Stimulated activated memory B cell treated with anti-CD40 and anti-IgM and Interleukin-4, amounts not matched to agents 10 μg/mL and 1 μg/mL and 100 μg/mL, for 72 hours (primary cell): Measurements from ENCODE around the gene CLDN20.

Experiments
- ATAC-seq: fragments of 150-1000 bp; cut with Tn5 transposase; 2 replicates; pipeline ENCODE4 v1.10.0; 2021
- H3K27ac Mint-ChIP-seq: one replicate; pipeline ENCODE4 v1.8.0; 2022; ENCODE audit warnings: mild to moderate bottlenecking, mixed read lengths
- H3K27me3 Mint-ChIP-seq: one replicate; pipeline ENCODE4 v1.8.0; 2022; ENCODE audit warnings: mixed read lengths
- H3K36me3 Mint-ChIP-seq: one replicate; pipeline ENCODE4 v1.8.0; 2022; ENCODE audit warnings: mixed read lengths
- H3K4me1 Mint-ChIP-seq: one replicate; pipeline ENCODE4 v1.8.0; 2022; ENCODE audit warnings: mixed read lengths
- H3K4me3 Mint-ChIP-seq: one replicate; pipeline ENCODE4 v1.8.0; 2022; ENCODE audit warnings: mild to moderate bottlenecking, moderate library complexity, mixed read lengths
- H3K9me3 Mint-ChIP-seq: one replicate; pipeline ENCODE4 v1.8.0; 2022; ENCODE audit warnings: mixed read lengths

Gene CLDN20

DNA sequence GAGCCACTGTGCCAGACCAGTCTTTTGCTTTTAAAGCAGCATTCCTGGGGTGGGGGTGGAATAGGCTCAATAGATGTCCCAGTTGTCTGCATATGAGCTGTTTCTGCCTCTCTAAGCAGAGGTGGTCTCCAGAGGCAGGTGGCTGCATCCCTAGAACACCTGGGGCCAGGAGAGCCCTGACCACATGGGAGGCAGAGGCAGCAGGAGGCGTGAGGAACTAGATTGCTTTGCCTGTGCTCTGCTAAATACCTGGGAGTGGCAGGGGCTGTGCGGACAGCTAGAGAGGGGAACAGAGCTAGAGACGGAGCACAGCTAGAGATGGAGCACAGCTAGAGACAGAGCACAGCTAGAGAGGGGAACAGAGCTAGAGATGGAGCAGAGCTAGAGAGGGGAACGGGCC lies 29.1 kb upstream of the CLDN20 start:
- H3K36me3 Mint-ChIP-seq, result peaks cover 14% of the 10 kb centered on the region
- no peaks in the 10 kb centered on the region for H3K4me1 Mint-ChIP-seq
- H3K4me3 Mint-ChIP-seq, result no peak overlapping the region
- no peaks in the 10 kb centered on the region for H3K27me3 Mint-ChIP-seq
- H3K9me3 Mint-ChIP-seq, result peaks cover 2% of the 10 kb centered on the region
- H3K27ac Mint-ChIP-seq, result no peak overlapping the region
- no peak for ATAC-seq

DNA sequence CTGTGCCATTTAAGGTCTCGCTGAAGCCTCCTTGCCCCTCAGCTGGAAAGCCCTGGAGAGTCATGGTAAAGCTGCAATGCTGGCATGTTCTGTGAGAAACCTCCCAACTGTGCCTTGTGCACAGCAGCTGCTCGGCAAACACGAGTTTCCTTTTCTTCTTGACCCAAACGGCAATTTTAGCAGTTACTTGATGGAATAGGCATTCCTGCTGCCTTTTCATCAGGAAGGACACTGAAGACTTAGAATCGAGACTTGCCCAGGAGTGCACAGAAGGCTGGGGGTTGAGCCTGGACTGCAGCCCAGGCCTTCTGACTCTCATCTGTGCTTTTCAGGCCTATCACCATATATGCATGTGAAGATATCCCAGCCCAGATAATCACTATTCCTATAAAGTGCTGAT lies 28.7 kb upstream of the CLDN20 start:
- no peak for ATAC-seq
- Mint-ChIP-seq H3K4me1 (no peaks in the 10 kb centered on the region), H3K4me3 (no peak overlapping the region), H3K9me3 (peaks cover 1% of the 10 kb centered on the region), H3K27me3 (no peaks in the 10 kb centered on the region), H3K36me3 (peaks cover 10% of the 10 kb centered on the region), H3K27ac (no peak overlapping the region)

DNA sequence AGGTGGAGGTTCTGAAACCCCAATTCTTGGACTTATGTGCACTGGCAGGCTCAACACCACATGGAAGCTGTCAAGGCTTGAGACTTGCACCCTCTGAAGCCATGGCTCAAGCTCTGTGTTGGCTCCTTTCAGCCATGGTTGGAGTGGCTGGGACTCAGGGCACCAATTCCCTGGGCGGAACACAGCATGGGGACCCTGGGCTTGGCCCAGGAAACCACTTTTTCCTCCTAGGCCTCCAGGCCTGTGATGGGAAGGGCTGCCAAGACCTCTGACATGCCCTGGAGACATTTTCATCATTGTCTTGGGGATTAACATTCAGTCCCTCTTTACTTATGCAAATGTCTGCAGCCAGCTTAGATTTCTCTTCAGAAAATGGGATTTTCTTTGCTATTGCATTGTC lies 26.2 kb upstream of the CLDN20 start:
- no peak overlapping the region for H3K4me3 Mint-ChIP-seq
- no peaks in the 10 kb centered on the region for H3K4me1 Mint-ChIP-seq
- no peak for ATAC-seq

DNA sequence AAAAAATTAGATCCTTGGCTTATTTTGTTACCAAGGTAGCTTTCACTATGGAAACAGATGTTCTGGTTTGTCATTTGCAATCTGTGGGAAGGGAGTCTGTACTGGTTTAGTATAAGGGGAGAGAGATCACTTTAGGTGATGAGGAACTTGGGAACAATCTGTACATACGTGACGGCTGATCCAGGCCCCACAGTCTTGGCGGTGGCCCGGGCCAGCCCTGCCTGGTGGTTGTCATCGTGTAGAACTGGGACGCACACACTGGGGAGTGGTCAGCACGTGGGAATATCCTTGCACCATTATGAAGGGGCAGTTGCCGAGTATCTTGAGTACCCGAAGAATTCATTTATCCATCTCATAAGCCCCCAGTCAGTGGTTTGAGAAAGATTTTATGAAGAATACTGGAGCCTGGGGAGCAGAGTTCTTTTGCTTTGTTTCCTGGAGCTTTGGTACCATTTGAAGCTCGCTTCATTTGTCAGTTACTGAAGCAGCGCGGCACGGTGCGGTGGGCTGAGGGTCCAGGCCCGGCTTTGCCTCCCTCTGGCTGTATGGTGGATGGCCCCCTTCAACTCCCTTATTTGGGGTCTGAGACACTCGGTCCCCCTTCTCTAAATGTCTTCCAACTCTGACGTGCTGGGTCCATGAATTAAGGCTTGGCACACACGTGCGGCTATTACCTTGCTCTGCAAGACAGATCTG lies 22.8 kb upstream of the CLDN20 start:
- ATAC-seq, result no peak

More for the DNA sequence above, 26.2 kb upstream of the CLDN20 start:
- Mint-ChIP-seq H3K27me3 (no peaks in the 10 kb centered on the region), H3K9me3 (no peaks in the 10 kb centered on the region), H3K36me3 (peaks cover 13% of the 10 kb centered on the region), H3K27ac (no peak overlapping the region)

DNA sequence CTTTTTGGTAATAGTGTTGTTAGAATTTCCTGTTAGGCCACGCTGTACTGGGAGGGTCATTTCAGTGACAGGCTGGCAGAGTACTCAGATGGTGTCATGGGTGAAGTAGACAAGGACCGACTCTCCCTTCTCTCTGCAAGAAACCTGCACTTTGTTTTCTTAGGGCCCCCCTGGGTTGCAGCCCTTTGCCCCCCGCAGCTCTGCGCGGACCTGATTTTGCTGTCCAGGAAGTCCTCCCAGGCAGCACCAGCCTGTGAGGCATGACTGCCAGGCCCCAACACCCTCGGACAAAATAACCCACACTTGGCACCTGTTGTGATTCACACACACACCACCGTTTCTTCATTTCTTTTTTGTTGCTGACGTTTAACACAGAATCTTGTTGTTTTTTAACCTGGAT lies 21.8 kb upstream of the CLDN20 start:
- Mint-ChIP-seq H3K4me3 (no peak overlapping the region), H3K4me1 (no peaks in the 10 kb centered on the region), H3K9me3 (no peaks in the 10 kb centered on the region), H3K27ac (no peak overlapping the region), H3K27me3 (no peaks in the 10 kb centered on the region), H3K36me3 (peaks cover 13% of the 10 kb centered on the region)
- ATAC-seq, result no peak

More for the DNA sequence above, 22.8 kb upstream of the CLDN20 start:
- Mint-ChIP-seq H3K4me3 (no peak overlapping the region), H3K27me3 (no peaks in the 10 kb centered on the region), H3K27ac (no peak overlapping the region), H3K36me3 (peaks cover 13% of the 10 kb centered on the region), H3K9me3 (no peaks in the 10 kb centered on the region), H3K4me1 (no peaks in the 10 kb centered on the region)

DNA sequence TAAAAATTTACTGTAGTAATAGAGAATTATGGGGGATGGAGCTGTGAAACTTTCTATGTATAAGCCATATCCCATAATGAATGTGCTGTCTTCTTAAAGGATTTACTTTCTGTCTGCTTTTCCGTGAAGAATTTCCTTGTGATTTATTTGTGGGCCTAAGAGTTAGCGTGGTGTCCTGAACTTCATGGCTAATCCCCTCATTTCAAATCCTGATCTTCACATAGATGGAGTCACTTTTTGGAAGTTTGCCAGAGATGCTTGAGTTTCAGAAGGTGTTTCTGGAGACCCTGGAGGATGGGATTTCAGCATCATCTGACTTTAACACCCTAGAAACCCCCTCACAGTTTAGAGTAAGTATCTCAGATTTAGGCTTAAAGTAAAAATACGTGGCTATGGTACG lies 19.4 kb upstream of the CLDN20 start:
- H3K27ac Mint-ChIP-seq, result no peak overlapping the region
- H3K27me3 Mint-ChIP-seq, result no peaks in the 10 kb centered on the region
- peaks cover 12% of the 10 kb centered on the region for H3K4me1 Mint-ChIP-seq
- ATAC-seq, result no peak
- H3K9me3 Mint-ChIP-seq, result no peaks in the 10 kb centered on the region
- H3K4me3 Mint-ChIP-seq, result no peak overlapping the region
- peaks cover 19% of the 10 kb centered on the region for H3K36me3 Mint-ChIP-seq

DNA sequence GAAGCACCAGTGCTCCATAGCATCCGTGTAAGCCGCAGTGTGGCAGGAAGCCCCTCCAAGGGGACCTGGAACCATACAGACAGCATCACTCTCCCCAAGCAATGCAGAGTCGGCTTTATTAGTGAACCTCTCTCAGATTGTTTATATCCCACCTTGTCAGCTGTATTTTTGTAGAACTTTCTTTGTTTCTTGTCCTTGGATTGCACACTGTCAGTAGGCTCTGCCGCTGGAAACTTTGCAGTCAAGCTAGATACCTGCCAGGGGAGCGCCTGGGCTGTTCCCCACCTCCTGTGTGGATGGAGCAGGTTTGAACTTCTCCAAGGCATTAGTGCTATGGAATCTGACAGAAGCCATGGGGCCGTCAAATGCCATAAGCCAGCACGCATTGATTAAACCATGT lies 18.6 kb upstream of the CLDN20 start:
- H3K9me3 Mint-ChIP-seq, result no peaks in the 10 kb centered on the region
- H3K36me3 Mint-ChIP-seq, result peaks cover 19% of the 10 kb centered on the region
- peaks cover 12% of the 10 kb centered on the region for H3K4me1 Mint-ChIP-seq
- H3K4me3 Mint-ChIP-seq, result no peak overlapping the region
- ATAC-seq, result no peak
- H3K27me3 Mint-ChIP-seq, result no peaks in the 10 kb centered on the region
- H3K27ac Mint-ChIP-seq, result no peak overlapping the region

DNA sequence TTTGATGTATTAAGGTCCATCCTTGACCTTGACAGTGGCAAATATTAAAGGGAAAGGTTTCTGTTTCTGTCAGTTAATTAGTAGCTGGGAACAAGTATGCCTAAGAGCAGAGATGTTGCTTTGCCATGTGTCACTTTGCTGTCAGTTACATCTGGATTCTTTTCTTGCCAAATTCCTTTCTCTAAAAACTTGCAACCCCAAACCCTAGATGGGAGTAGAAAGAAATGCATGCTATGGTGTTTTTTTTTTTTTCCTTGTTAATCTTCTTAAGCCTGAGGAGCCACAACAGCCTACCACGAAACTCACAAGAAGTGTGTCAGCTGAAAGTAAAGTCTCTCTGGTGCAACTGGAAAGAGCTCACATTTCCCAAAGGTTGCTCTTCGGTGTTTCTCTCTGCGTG lies 18.0 kb upstream of the CLDN20 start:
- no peak for ATAC-seq
- Mint-ChIP-seq H3K4me1 (peaks cover 12% of the 10 kb centered on the region), H3K36me3 (peaks cover 14% of the 10 kb centered on the region), H3K9me3 (no peaks in the 10 kb centered on the region), H3K27me3 (no peaks in the 10 kb centered on the region), H3K4me3 (no peak overlapping the region), H3K27ac (no peak overlapping the region)

DNA sequence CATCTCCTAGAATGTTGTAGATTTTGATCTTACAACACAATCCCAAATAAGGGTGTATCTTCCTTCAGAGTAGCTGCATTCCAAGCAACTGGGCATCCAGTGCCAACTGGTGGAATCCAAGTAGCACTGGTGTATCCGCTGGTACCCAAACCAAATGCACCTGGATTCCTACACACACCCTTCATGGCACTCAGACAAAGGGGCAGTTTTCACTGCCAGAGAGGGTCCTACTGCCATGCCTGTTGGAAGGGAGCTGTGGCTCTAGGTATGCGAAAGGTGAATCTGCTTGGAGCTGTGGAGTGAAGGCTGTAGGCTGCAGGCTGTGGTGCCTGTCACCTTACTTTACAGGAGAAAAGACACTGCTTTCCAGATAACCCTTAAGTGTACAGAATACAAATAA lies 17.0 kb upstream of the CLDN20 start:
- H3K4me3 Mint-ChIP-seq, result no peak overlapping the region
- no peaks in the 10 kb centered on the region for H3K9me3 Mint-ChIP-seq
- peaks cover 14% of the 10 kb centered on the region for H3K36me3 Mint-ChIP-seq
- no peak for ATAC-seq
- no peak overlapping the region for H3K27ac Mint-ChIP-seq
- no peaks in the 10 kb centered on the region for H3K27me3 Mint-ChIP-seq
- H3K4me1 Mint-ChIP-seq, result peaks cover 12% of the 10 kb centered on the region

DNA sequence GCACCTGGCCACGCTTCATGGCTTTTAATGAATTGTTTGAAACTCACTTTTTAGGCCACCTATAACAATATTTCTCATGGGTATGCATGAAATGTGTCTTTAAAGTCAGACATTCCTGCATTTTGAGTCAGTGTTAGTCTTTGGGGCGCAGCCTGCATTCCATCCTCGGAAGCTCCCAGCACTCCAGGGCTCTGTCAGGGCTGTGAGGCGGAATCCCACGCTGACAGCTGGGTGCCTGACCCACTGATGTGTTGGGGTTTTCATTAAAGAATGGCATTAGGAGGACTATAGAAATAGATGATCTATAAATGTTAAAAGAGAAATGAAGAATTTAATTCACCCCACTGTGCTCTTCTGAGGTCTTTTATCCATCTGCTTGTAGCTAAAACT lies 16.2 kb upstream of the CLDN20 start:
- no peak overlapping the region for H3K4me3 Mint-ChIP-seq
- H3K9me3 Mint-ChIP-seq, result no peaks in the 10 kb centered on the region
- no peak overlapping the region for H3K27ac Mint-ChIP-seq
- no peaks in the 10 kb centered on the region for H3K27me3 Mint-ChIP-seq
- H3K4me1 Mint-ChIP-seq, result peaks cover 12% of the 10 kb centered on the region
- no peak for ATAC-seq
- peaks cover 15% of the 10 kb centered on the region for H3K36me3 Mint-ChIP-seq

DNA sequence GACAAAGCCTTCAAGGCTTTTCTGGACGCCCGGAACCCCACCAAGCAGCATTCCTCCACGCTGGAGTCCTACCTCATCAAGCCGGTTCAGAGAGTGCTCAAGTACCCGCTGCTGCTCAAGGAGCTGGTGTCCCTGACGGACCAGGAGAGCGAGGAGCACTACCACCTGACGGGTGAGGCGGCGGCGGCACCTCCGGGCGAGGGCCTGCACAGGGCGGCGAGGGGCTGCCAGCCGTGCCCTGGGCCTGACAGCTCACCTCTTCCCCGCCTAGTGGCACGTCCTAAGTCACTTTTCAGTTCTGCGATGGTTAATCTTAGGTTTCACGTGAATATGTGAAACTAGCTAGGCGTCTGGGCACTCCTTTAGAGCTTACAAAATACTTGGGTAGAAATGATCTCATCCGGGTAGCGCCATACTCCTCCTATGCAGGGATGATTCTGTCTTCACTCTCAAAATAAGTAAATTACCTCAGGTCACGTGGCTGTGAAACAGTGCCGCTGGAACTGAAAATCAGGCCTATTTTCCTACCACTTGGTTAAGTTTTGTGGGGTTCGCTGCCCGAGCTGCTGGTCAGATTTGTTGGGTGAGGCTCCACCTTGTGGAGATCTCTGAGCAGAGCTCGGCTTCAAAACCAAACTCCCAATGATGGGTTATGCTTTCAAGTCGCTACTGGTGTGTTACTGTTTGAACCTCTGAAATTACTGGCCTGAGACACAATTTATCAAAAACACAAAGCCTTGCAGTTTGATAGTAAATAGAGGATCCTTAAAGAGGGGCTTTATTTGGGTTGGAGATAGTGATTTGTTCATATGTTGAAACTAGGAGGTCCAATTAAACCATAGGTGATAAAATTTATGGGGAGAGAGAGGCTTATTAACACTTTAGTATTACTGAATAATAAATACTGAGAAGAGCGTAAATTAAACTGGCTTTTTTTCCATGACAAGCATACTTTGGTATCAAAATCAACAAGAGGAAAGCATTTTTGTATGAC lies 15.5 kb upstream of the CLDN20 start:
- no peaks in the 10 kb centered on the region for H3K9me3 Mint-ChIP-seq
- peak; percentile 72 for ATAC-seq
- no peak overlapping the region for H3K4me3 Mint-ChIP-seq
- no peaks in the 10 kb centered on the region for H3K27me3 Mint-ChIP-seq
- H3K4me1 Mint-ChIP-seq, result peaks cover 12% of the 10 kb centered on the region
- H3K27ac Mint-ChIP-seq, result peak overlapping the region; percentile 52
- H3K36me3 Mint-ChIP-seq, result peaks cover 19% of the 10 kb centered on the region

DNA sequence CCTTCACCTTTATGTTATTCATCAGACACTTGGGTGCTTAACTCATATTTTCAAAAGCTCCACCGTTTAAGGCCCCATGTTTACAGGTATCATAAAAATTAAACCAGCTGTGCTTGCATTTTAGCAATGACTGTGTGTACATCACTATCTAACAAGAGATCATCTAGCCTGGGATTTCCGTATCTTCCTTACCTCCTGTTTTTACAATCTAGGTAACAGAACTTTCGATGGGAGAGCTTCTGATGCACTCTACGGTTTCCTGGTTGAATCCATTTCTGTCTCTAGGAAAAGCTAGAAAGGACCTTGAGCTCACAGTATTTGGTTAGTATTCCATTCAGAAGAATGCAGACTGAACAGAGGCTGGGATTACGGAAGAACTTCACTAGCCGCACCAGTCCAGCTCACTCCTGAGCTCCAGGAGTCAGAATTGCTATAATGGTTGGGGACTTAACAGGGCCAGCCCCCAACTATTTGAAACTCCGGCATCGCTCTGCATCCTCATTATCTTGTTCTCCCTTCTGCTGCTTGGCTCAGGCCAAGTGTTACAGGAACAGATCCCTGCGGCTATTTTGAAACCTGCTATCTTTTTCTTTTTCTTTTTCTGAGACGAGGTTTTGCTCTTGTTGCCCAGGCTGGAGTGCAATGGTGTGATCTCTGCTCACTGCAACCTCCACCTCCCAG lies 13.0 kb upstream of the CLDN20 start:
- Mint-ChIP-seq H3K27ac (no peak overlapping the region), H3K9me3 (no peaks in the 10 kb centered on the region), H3K27me3 (no peaks in the 10 kb centered on the region), H3K4me1 (peaks cover 12% of the 10 kb centered on the region), H3K4me3 (no peak overlapping the region), H3K36me3 (peaks cover 36% of the 10 kb centered on the region)
- ATAC-seq, result no peak

DNA sequence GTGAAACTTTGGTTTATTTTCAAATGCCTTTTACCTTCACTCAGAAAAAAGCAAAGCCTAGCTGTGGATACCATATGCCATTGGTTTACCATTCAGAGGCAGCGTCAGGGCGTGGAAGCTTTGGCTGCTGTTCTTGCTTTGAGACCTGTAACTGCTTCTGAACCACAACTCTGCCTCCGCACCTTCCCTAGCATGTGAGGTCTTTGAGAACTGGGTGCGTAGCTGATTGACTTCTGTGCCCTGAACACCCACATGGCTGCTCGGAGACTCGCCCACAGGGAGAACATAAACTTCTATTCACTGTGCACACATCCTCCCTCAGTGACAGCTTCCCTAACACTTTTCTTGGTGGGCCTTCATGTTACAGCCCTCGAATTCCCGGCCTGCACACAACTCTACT lies 11.2 kb upstream of the CLDN20 start:
- Mint-ChIP-seq H3K4me3 (no peak overlapping the region), H3K27me3 (no peaks in the 10 kb centered on the region), H3K4me1 (peaks cover 12% of the 10 kb centered on the region), H3K9me3 (no peaks in the 10 kb centered on the region), H3K27ac (no peak overlapping the region), H3K36me3 (peaks cover 41% of the 10 kb centered on the region)
- ATAC-seq, result no peak

DNA sequence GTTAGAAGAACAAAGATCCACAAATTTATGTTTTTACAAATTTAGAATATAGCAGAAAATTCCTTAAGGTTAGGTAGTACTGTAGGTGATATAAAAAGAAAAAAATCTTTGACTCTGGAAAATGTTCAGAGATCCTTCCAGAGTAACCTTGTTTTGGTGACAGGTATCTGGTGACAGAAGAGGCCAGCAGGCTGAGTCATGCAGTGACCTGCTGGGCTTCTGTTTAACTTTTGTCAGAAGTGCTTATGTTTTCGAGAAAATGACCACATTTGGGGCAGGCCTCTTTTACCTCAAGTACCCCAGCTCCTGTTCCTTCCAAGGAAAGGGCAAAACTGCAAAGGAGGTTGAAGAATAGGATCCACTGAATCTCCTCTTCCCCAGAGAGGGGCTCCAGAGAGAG lies 10.5 kb upstream of the CLDN20 start:
- Mint-ChIP-seq H3K9me3 (no peaks in the 10 kb centered on the region), H3K4me3 (no peak overlapping the region), H3K27ac (no peak overlapping the region), H3K4me1 (peaks cover 4% of the 10 kb centered on the region), H3K27me3 (no peaks in the 10 kb centered on the region), H3K36me3 (peaks cover 39% of the 10 kb centered on the region)
- ATAC-seq, result no peak

DNA sequence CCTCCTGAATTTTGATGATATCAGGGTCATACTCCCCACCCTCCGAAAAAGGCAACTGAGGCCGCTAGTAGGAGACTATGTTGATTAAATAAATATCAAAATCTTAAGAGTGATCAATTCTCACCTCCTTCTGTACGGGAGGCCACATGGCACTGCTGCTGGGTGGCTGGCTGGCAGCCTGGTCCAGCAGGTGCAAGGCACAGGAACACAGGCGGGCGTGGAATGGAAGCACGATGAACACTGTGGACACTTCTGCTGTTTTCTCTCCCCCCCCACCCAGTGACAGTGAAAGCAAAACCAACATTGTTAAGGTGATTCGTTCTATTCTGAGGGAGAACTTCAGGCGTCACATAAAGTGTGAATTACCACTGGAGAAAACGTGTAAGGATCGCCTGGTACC lies 9.7 kb upstream of the CLDN20 start:
- Mint-ChIP-seq H3K27ac (no peak overlapping the region), H3K36me3 (peaks cover 35% of the 10 kb centered on the region), H3K9me3 (no peaks in the 10 kb centered on the region), H3K4me3 (no peak overlapping the region), H3K4me1 (no peaks in the 10 kb centered on the region), H3K27me3 (no peaks in the 10 kb centered on the region)
- ATAC-seq, result no peak
